ENCODE data around the gene SMURF2. TPM values are rescaled to one million over a fixed set of nuclear protein-coding genes. Genes with fewer than 3 reads are reported as not detected.
A peak's percentile ranks its signal among the peaks of the same experiment; 100 is the strongest.

Gene SMURF2
- total and polyA plus RNA-seq, 2 donors from 2014 or later = 7.2 to 27.9 TPM

DNA sequence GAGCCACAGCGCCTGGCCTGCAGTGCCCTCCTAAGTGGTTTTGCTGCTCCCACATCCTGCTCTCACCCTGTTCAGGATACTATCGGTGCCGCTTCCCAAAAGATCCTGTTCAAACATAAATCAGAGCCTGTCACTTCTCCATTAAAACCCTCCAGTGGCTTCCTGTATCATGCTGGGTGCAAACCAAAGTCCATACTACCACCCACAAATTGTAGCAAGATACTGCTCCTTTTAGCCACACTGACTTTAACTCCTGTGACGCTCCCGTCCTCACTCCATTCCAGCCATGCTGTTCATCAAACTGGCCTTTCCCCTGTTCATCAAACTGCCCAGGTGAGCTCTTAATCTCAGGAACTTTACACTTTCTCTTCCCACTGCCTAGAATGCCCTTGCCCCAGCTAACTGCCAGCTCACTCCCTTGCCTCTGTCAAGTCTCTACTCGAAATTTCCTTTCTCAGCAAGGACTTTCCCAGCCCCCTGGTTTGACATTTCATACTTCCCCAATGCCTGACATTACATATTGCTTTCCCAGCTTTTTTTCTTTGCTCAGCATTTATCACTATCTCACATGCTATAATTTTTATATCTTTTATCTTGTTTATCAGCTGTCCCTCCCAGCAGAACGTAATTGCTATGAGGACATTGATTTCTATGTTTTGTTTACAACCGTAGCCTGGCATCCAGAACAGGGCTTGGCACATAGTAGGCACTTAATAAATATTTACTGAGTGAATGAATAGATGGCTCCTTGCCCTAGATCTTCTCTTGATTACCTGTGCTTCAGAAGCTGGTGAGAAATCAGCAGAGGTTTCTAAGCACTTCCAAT lies 44.3 kb upstream of the SMURF2 start:
- H3K27me3 ChIP-seq (ENCODE audit: control insufficient read depth, insufficient read depth, low read length) = no peaks in the 10 kb centered on the region
- DNase-seq (no peak), FAIRE-seq (no peak)
- no peaks in the 10 kb centered on the region for H3K9me3 ChIP-seq (ENCODE audit: control insufficient read depth in 2 of 3, insufficient read depth in 1 of 3, low read length in 3 of 3)
- H3K36me3 ChIP-seq (ENCODE audit: control insufficient read depth in 2 of 3, insufficient read depth in 3 of 3, low read length in 3 of 3) = no peaks in the 10 kb centered on the region
- TF ChIP-seq, protein P1, sequence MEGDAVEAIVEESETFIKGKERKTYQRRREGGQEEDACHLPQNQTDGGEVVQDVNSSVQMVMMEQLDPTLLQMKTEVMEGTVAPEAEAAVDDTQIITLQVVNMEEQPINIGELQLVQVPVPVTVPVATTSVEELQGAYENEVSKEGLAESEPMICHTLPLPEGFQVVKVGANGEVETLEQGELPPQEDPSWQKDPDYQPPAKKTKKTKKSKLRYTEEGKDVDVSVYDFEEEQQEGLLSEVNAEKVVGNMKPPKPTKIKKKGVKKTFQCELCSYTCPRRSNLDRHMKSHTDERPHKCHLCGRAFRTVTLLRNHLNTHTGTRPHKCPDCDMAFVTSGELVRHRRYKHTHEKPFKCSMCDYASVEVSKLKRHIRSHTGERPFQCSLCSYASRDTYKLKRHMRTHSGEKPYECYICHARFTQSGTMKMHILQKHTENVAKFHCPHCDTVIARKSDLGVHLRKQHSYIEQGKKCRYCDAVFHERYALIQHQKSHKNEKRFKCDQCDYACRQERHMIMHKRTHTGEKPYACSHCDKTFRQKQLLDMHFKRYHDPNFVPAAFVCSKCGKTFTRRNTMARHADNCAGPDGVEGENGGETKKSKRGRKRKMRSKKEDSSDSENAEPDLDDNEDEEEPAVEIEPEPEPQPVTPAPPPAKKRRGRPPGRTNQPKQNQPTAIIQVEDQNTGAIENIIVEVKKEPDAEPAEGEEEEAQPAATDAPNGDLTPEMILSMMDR (IDR thresholded peaks at IDR 0.05; ENCODE audit: borderline replicate concordance, extremely low read depth, insufficient read depth) = no peak
- intact Hi-C loops (cut with DNase I) = no loop called here
- no peak overlapping the region for H3K9ac ChIP-seq (ENCODE audit: low read length in 3 of 3)
- peak overlapping the region in 1 of 3 donors; percentile 34 for H3K4me3 ChIP-seq (ENCODE audit: low read length in 3 of 3)
- peaks cover 0 to 16% (median 3%) of the 10 kb centered on the region in 3 donors for H3K4me1 ChIP-seq (ENCODE audit: control insufficient read depth in 2 of 3, insufficient read depth in 2 of 3, low read depth in 1 of 3, low read length in 3 of 3)
- H3K27ac ChIP-seq (ENCODE audit: low read depth in 2 of 2, low read length in 2 of 2) = peak overlapping the region; percentile 18 to 80

DNA sequence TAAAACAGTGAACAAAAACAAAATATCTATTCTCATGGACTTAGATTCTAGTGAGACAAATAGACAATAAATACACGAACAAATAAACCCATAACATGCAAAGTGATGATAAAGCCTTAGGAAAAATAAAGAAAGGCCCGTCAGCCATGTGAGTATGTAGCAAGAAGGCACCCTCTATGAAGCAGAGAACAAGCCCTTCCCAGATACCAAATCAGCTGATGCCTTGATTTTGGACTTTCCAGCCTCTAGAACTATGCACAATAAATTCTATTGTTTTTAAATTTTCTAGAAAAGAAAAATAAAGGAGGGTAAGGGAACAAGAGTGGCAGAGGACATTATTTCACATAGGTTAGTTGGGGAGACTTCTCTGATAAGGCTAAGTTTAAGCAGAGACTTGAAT lies 40.7 kb upstream of the SMURF2 start:
- Histone ChIP-seq H3K36me3 (ENCODE audit: control insufficient read depth in 2 of 3, insufficient read depth in 3 of 3, low read length in 3 of 3) (no peaks in the 10 kb centered on the region), H3K4me3 (ENCODE audit: low read length in 3 of 3) (no peak overlapping the region), H3K9me3 (ENCODE audit: control insufficient read depth in 2 of 3, insufficient read depth in 1 of 3, low read length in 3 of 3) (no peaks in the 10 kb centered on the region), H3K4me1 (ENCODE audit: control insufficient read depth in 2 of 3, insufficient read depth in 2 of 3, low read depth in 1 of 3, low read length in 3 of 3) (peaks cover 0 to 6% (median 0%) of the 10 kb centered on the region in 3 donors), H3K9ac (ENCODE audit: low read length in 3 of 3) (no peak overlapping the region), H3K27me3 (ENCODE audit: control insufficient read depth, insufficient read depth, low read length) (no peaks in the 10 kb centered on the region), H3K27ac (ENCODE audit: low read depth in 2 of 2, low read length in 2 of 2) (no peak overlapping the region)
- intact Hi-C loops (cut with DNase I) = no loop called here
- DNase-seq = no peak
- TF ChIP-seq, protein P1 (IDR thresholded peaks at IDR 0.05; ENCODE audit: borderline replicate concordance, extremely low read depth, insufficient read depth) = no peak
- FAIRE-seq = no peak

DNA sequence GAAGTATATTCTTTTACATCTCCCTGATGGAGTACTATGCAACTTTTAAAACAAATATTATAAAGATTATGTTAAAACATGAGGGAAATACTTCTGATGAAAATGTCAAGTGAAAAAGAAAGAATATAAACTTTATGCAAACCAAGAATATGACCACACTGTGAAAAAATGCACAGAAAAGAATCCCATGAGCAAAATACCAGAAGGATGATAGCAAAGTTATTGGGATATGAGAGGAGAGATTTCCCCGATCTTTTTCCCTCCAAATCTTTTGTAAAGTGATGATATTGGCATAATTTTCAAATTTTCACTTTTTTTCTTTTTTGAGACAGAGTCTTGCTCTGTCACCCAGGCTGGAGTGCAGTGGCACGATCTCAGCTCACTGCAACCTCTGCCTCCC lies 36.6 kb upstream of the SMURF2 start:
- FAIRE-seq (no peak), DNase-seq (no peak)
- no peak overlapping the region for H3K9ac ChIP-seq (ENCODE audit: low read length in 3 of 3)
- H3K4me1 ChIP-seq (ENCODE audit: control insufficient read depth in 2 of 3, insufficient read depth in 2 of 3, low read depth in 1 of 3, low read length in 3 of 3) = no peaks in the 10 kb centered on the region
- H3K36me3 ChIP-seq (ENCODE audit: control insufficient read depth in 2 of 3, insufficient read depth in 3 of 3, low read length in 3 of 3) = no peaks in the 10 kb centered on the region
- no peaks in the 10 kb centered on the region for H3K27me3 ChIP-seq (ENCODE audit: control insufficient read depth, insufficient read depth, low read length)
- no peak overlapping the region for H3K4me3 ChIP-seq (ENCODE audit: low read length in 3 of 3)
- TF ChIP-seq, protein P1 (IDR thresholded peaks at IDR 0.05; ENCODE audit: borderline replicate concordance, extremely low read depth, insufficient read depth) = no peak
- no peaks in the 10 kb centered on the region for H3K9me3 ChIP-seq (ENCODE audit: control insufficient read depth in 2 of 3, insufficient read depth in 1 of 3, low read length in 3 of 3)
- no peak overlapping the region for H3K27ac ChIP-seq (ENCODE audit: low read depth in 2 of 2, low read length in 2 of 2)
- intact Hi-C loops (cut with DNase I) = no loop called here
